ENCODE results near the gene DNAH2. TPM values are rescaled to one million over a fixed set of nuclear protein-coding genes. Genes with fewer than 3 reads are reported as not detected.

The DNAH2 gene
- total and polyA plus RNA-seq, 4 experiments from 2014 or later, result not detected

- Histone ChIP-seq H3K27ac (ENCODE audit: low read depth, low read length) (peak overlapping the region; percentile 99), H3K4me3 (ENCODE audit: low read length in 2 of 2) (peak overlapping the region; percentile 86 to 92), H3K36me3 (ENCODE audit: insufficient read depth, low read length) (peaks cover 3% of the 10 kb centered on the region), H3K4me1 (ENCODE audit: insufficient read depth, low read length) (peaks cover 46% of the 10 kb centered on the region), H3K9me3 (ENCODE audit: control insufficient read depth in 1 of 2, low read length in 2 of 2) (no peaks in the 10 kb centered on the region), H3K27me3 (ENCODE audit: insufficient read depth, low read length) (no peaks in the 10 kb centered on the region)
- Mint-ChIP-seq H3K36me3 (peaks cover 0 to 57% of the 10 kb centered on the region in 2 donors), H3K27ac (peak overlapping the region; percentile 99 to 100 (median 100)), H3K9me3 (peaks cover 0 to 1% (median 0%) of the 10 kb centered on the region in 8 donors), H3K4me1 (peaks cover 32 to 67% (median 50%) of the 10 kb centered on the region in 4 donors), H3K27me3 (peaks cover 0 to 3% of the 10 kb centered on the region in 2 donors), H3K4me3 (peak overlapping the region; percentile 92 to 99 (median 97))
- DNase-seq, result peak; percentile 94 to 99 (median 95)
- CTCF ChIA-PET (ENCODE audit: partially characterized antibody), result interaction anchor here (1.0 to 2.2 kb wide), 2 partner anchors 9 to 20 kb away, joined by 4 to 13 read pairs; partner anchors contain the start of gene KDM6B
- POLR2A ChIA-PET (ENCODE audit: partially characterized antibody), result interaction anchor here (0.6 to 13.6 kb wide), 15 partner anchors 8 to 387 kb away, joined by 3 to 238 read pairs (median 4); partner anchors contain the start of genes ATP1B2, CYB5D1, KDM6B and NAA38
- intact Hi-C loops (cut with micrococcal nuclease), result loop anchor here (1.0 to 10.0 kb wide), 7 partner anchors 8 to 608 kb away; partner anchors contain the start of genes CTC1, DVL2, KDM6B and NAA38
Observed at GRCh38 chr17:7842380-7843256, 125.1 kb downstream of the DNAH2 start.

- H3K36me3 ChIP-seq (ENCODE audit: insufficient read depth, low read length), result peaks cover 5% of the 10 kb centered on the region
- CTCF ChIA-PET (ENCODE audit: partially characterized antibody), result interaction anchor here (2.2 kb wide), 1 partner anchor 9 kb away, joined by 13 read pairs; the partner anchor contains the start of gene KDM6B
- peaks cover 0 to 3% of the 10 kb centered on the region in 2 donors for H3K27me3 Mint-ChIP-seq
- H3K4me1 ChIP-seq (ENCODE audit: insufficient read depth, low read length), result peaks cover 42% of the 10 kb centered on the region
- intact Hi-C loops (cut with micrococcal nuclease), result loop anchor here (1.0 to 10.0 kb wide), 5 partner anchors 8 to 608 kb away; partner anchors contain the start of genes CTC1, DVL2, PFAS and PHF23
- H3K4me3 ChIP-seq (ENCODE audit: low read length in 2 of 2), result peak overlapping the region; percentile 86 to 92
- H3K4me3 Mint-ChIP-seq, result peak overlapping the region; percentile 92 to 99 (median 97)
- DNase-seq, result peak in 1 of 5 donors; percentile 81
- peaks cover 0 to 1% (median 0%) of the 10 kb centered on the region in 8 donors for H3K9me3 Mint-ChIP-seq
- H3K27ac Mint-ChIP-seq, result peak overlapping the region; percentile 99 to 100 (median 100)
- peak overlapping the region; percentile 99 for H3K27ac ChIP-seq (ENCODE audit: low read depth, low read length)
- POLR2A ChIA-PET (ENCODE audit: partially characterized antibody), result interaction anchor here (0.7 to 13.6 kb wide), 8 partner anchors 8 to 276 kb away, joined by 3 to 238 read pairs (median 10); partner anchors contain the start of genes CYB5D1, KDM6B, NAA38 and RNF227
- H3K4me1 Mint-ChIP-seq, result peaks cover 30 to 63% (median 47%) of the 10 kb centered on the region in 4 donors
- H3K9me3 ChIP-seq (ENCODE audit: control insufficient read depth in 1 of 2, low read length in 2 of 2), result no peaks in the 10 kb centered on the region
- H3K27me3 ChIP-seq (ENCODE audit: insufficient read depth, low read length), result no peaks in the 10 kb centered on the region
- peaks cover under 1 to 58% of the 10 kb centered on the region in 2 donors for H3K36me3 Mint-ChIP-seq
Observed at GRCh38 chr17:7843257-7843535, 125.7 kb downstream of the DNAH2 start.

- CTCF ChIA-PET (ENCODE audit: partially characterized antibody), result interaction anchor here (2.2 kb wide), 1 partner anchor 10 kb away, joined by 13 read pairs; the partner anchor contains the start of gene KDM6B
- POLR2A ChIA-PET (ENCODE audit: partially characterized antibody), result interaction anchor here (0.7 to 13.6 kb wide), 8 partner anchors 7 to 276 kb away, joined by 3 to 238 read pairs (median 10); partner anchors contain the start of genes CYB5D1, KDM6B, NAA38 and RNF227
- Mint-ChIP-seq H3K27ac (peak overlapping the region; percentile 99 to 100 (median 100)), H3K9me3 (peaks cover 0 to 1% (median 0%) of the 10 kb centered on the region in 8 donors), H3K36me3 (peaks cover 3 to 60% of the 10 kb centered on the region in 2 donors), H3K4me3 (peak overlapping the region; percentile 92 to 99 (median 97)), H3K27me3 (peaks cover 0 to 3% of the 10 kb centered on the region in 2 donors), H3K4me1 (peaks cover 27 to 58% (median 43%) of the 10 kb centered on the region in 4 donors)
- Histone ChIP-seq H3K4me1 (ENCODE audit: insufficient read depth, low read length) (peaks cover 38% of the 10 kb centered on the region), H3K27me3 (ENCODE audit: insufficient read depth, low read length) (no peaks in the 10 kb centered on the region), H3K4me3 (ENCODE audit: low read length in 2 of 2) (peak overlapping the region; percentile 86 to 92), H3K9me3 (ENCODE audit: control insufficient read depth in 1 of 2, low read length in 2 of 2) (no peaks in the 10 kb centered on the region), H3K36me3 (ENCODE audit: insufficient read depth, low read length) (peaks cover 6% of the 10 kb centered on the region), H3K27ac (ENCODE audit: low read depth, low read length) (peak overlapping the region; percentile 99)
- DNase-seq, result peak; percentile 93 to 95 (median 94)
- intact Hi-C loops (cut with micrococcal nuclease), result loop anchor here (1.0 to 10.0 kb wide), 5 partner anchors 8 to 609 kb away; partner anchors contain the start of genes CTC1, DVL2, PFAS and PHF23
Observed at GRCh38 chr17:7843536-7844291, 126.2 kb downstream of the DNAH2 start.

- H3K4me3 ChIP-seq (ENCODE audit: low read length in 2 of 2), result peak overlapping the region; percentile 57 to 92
- peak; percentile 82 to 87 (median 85) for DNase-seq
- no peaks in the 10 kb centered on the region for H3K9me3 ChIP-seq (ENCODE audit: control insufficient read depth in 1 of 2, low read length in 2 of 2)
- Mint-ChIP-seq H3K9me3 (peaks cover 0 to 1% (median 0%) of the 10 kb centered on the region in 8 donors), H3K4me1 (peaks cover 21 to 50% (median 35%) of the 10 kb centered on the region in 4 donors), H3K4me3 (peak overlapping the region; percentile 92 to 99 (median 97)), H3K27ac (peak overlapping the region; percentile 99 to 100 (median 100)), H3K36me3 (peaks cover 3 to 56% of the 10 kb centered on the region in 2 donors), H3K27me3 (peaks cover 0 to 3% of the 10 kb centered on the region in 2 donors)
- ChIA-PET CTCF (ENCODE audit: partially characterized antibody) (interaction anchor here (1.2 to 2.2 kb wide), 7 partner anchors 10 to 145 kb away, joined by 3 to 16 read pairs (median 5); partner anchors contain the start of genes KDM6B and NAA38), POLR2A (ENCODE audit: partially characterized antibody) (interaction anchor here (0.7 to 13.6 kb wide), 15 partner anchors 9 to 532 kb away, joined by 3 to 238 read pairs (median 4); partner anchors contain the start of genes ACAP1, CYB5D1, KDM6B and NAA38)
- peaks cover 8% of the 10 kb centered on the region for H3K36me3 ChIP-seq (ENCODE audit: insufficient read depth, low read length)
- peaks cover 30% of the 10 kb centered on the region for H3K4me1 ChIP-seq (ENCODE audit: insufficient read depth, low read length)
- intact Hi-C loops (cut with micrococcal nuclease), result loop anchor here (5.0 to 10.0 kb wide), 3 partner anchors 157 to 610 kb away; partner anchors contain the start of genes CTC1, DVL2, PFAS and PHF23
- peak overlapping the region; percentile 99 for H3K27ac ChIP-seq (ENCODE audit: low read depth, low read length)
- H3K27me3 ChIP-seq (ENCODE audit: insufficient read depth, low read length), result no peaks in the 10 kb centered on the region
Observed at GRCh38 chr17:7844292-7845154, 127.0 kb downstream of the DNAH2 start.

- intact Hi-C loops (cut with micrococcal nuclease), result loop anchor here (10.0 kb wide), 1 partner anchor 611 kb away; the partner anchor contains the start of genes DVL2 and PHF23
- H3K4me1 Mint-ChIP-seq, result peaks cover 15 to 40% (median 28%) of the 10 kb centered on the region in 4 donors
- DNase-seq, result no peak
- POLR2A ChIA-PET (ENCODE audit: partially characterized antibody), result interaction anchor here (0.7 to 13.6 kb wide), 13 partner anchors 8 to 533 kb away, joined by 3 to 238 read pairs (median 3); partner anchors contain the start of genes ACAP1, CYB5D1, KDM6B and NAA38
- peak overlapping the region; percentile 99 to 100 (median 100) for H3K27ac Mint-ChIP-seq
- Histone ChIP-seq H3K27me3 (ENCODE audit: insufficient read depth, low read length) (no peaks in the 10 kb centered on the region), H3K36me3 (ENCODE audit: insufficient read depth, low read length) (peaks cover 12% of the 10 kb centered on the region), H3K27ac (ENCODE audit: low read depth, low read length) (peak overlapping the region; percentile 99), H3K4me1 (ENCODE audit: insufficient read depth, low read length) (peaks cover 25% of the 10 kb centered on the region), H3K4me3 (ENCODE audit: low read length in 2 of 2) (peak overlapping the region in 1 of 2 donors; percentile 92), H3K9me3 (ENCODE audit: control insufficient read depth in 1 of 2, low read length in 2 of 2) (no peaks in the 10 kb centered on the region)
- CTCF ChIA-PET (ENCODE audit: partially characterized antibody), result interaction anchor here (1.2 to 2.0 kb wide), 6 partner anchors 11 to 144 kb away, joined by 3 to 16 read pairs (median 4); partner anchors contain the start of genes KDM6B and NAA38
- H3K9me3 Mint-ChIP-seq, result peaks cover 0 to 1% (median 0%) of the 10 kb centered on the region in 8 donors
- H3K27me3 Mint-ChIP-seq, result peaks cover 0 to 3% of the 10 kb centered on the region in 2 donors
- H3K36me3 Mint-ChIP-seq, result peaks cover 3 to 59% of the 10 kb centered on the region in 2 donors
- peak overlapping the region; percentile 92 to 99 (median 97) for H3K4me3 Mint-ChIP-seq
Observed at GRCh38 chr17:7845359-7846062, 128.0 kb downstream of the DNAH2 start.
